K562 (cell line): Measurements from ENCODE around the gene CDC14B. TPM values are rescaled to one million over a fixed set of nuclear protein-coding genes. Genes with fewer than 3 reads are reported as not detected.

ENCODE experiments used
- ATAC-seq: fragments of 200-7000 bp; cut with Tn5 transposase; 3 replicates; pipeline ENCODE4 v1.9.1; 2020; ENCODE audit warnings: moderate library complexity
- BruUV-seq: library from RNA; stranded (reverse); fragments of 400-500 nt; replicated peaks from 2 replicates; lab custom pipeline; 2021; lab: Mats Ljungman, UMichigan
- CTCF ChIA-PET: fragments of 300-600 bp; formaldehyde crosslinking; extraction: SDS; loops from one replicate; lab custom pipeline; 2021; ENCODE audit warnings: low intra/inter-chr PET ratio; lab: Yijun Ruan, JAX
- POLR2A ChIA-PET: fragments of 300-600, 350-650 bp; sonication (Branson Sonifier 250); formaldehyde crosslinking; extraction: SDS; loops from one replicate; lab custom pipeline; 2021; ENCODE audit warnings: antibody characterized with exemption, inconsistent platforms; lab: Yijun Ruan, JAX
- DNase-seq, 4 experiments: peaks; one replicate each; pipeline versions ENCODE4 v3.0.0 to v3.0.0-alpha.2; 2011 to 2018; ENCODE audit warnings: low spot score in 3 of 4, mixed read lengths in 3 of 4; ENCODE audit errors: extremely low read depth in 1 of 4
- FAIRE-seq: peaks from 2 replicates; lab custom pipeline; 2011; peaks lifted over from hg19 to GRCh38; lab: Jason Lieb, UNC
- H2AFZ ChIP-seq: 2 replicates; pipeline ENCODE4 v1.6.0; 2011; ENCODE audit warnings: low read depth, low read length, control low read depth, inconsistent platforms
- H3K27ac ChIP-seq: fragments of 200-600 bp; 3 replicates; pipeline ENCODE4 v1.8.0; 2011; ENCODE audit warnings: low read depth, mild to moderate bottlenecking, control low read depth, inconsistent platforms, low read length, moderate library complexity, mixed read lengths; ENCODE audit errors: extremely low read depth
- H3K27me3 ChIP-seq, 2 experiments: fragments of 300-600 bp in 1 of 2; 2 replicates in 1 of 2; 3 replicates in 1 of 2; pipeline versions ENCODE4 v1.6.0 to v1.8.0; 2011; ENCODE audit warnings: inconsistent platforms in 2 of 2, low read length in 2 of 2, mild to moderate bottlenecking in 1 of 2, mixed read lengths in 1 of 2, moderate library complexity in 1 of 2; ENCODE audit not compliant: control insufficient read depth in 2 of 2, insufficient read depth in 2 of 2
- H3K36me3 ChIP-seq: fragments of 300-600 bp; 3 replicates; pipeline ENCODE4 v1.8.0; 2011; ENCODE audit warnings: mild to moderate bottlenecking, low read length, inconsistent platforms; ENCODE audit not compliant: control insufficient read depth, insufficient read depth
- H3K4me1 ChIP-seq, 2 experiments: fragments of 200-600 bp in 1 of 2; replicated peaks in 1 of 2; 2 replicates in 1 of 2; 3 replicates in 1 of 2; pipeline versions ENCODE4 v1.5.1 to v1.8.0; 2011; ENCODE audit warnings: inconsistent platforms in 2 of 2, low read length in 2 of 2, mild to moderate bottlenecking in 1 of 2, mixed read lengths in 1 of 2, moderate library complexity in 1 of 2; ENCODE audit not compliant: control insufficient read depth in 2 of 2, insufficient read depth in 2 of 2
- H3K4me2 ChIP-seq: 2 replicates; pipeline ENCODE4 v1.6.1; 2011; ENCODE audit warnings: low read length, control low read depth, inconsistent platforms, mixed read lengths; ENCODE audit not compliant: insufficient read depth
- H3K4me3 ChIP-seq: fragments of 200-600 bp; sonication (generic), shearing (Covaris generic); 2 replicates; pipeline ENCODE4 v1.5.1; 2016; ENCODE audit warnings: control low read depth, inconsistent platforms
- H3K79me2 ChIP-seq: fragments of 200-600 bp; 3 replicates; pipeline ENCODE4 v1.8.0; 2011; ENCODE audit warnings: low read length, inconsistent platforms; ENCODE audit not compliant: control insufficient read depth, insufficient read depth
- H3K9ac ChIP-seq, 2 experiments: 2 replicates each; pipeline versions ENCODE4 v1.6.0 to v1.6.1; 2011; ENCODE audit warnings: low read depth in 2 of 2, low read length in 2 of 2, control low read depth in 1 of 2, inconsistent platforms in 1 of 2, mild to moderate bottlenecking in 1 of 2, mixed read lengths in 1 of 2; ENCODE audit not compliant: insufficient read depth in 1 of 2
- H3K9me1 ChIP-seq: one replicate; pipeline ENCODE4 v1.6.0; 2011; ENCODE audit warnings: inconsistent platforms, mild to moderate bottlenecking, low read length, moderate library complexity; ENCODE audit not compliant: control insufficient read depth, insufficient read depth
- H3K9me3 ChIP-seq: replicated peaks from 2 replicates; pipeline ENCODE4 v1.5.1; 2011; ENCODE audit warnings: low read depth, low read length, inconsistent platforms; ENCODE audit not compliant: control insufficient read depth, insufficient read depth
- H4K20me1 ChIP-seq: replicated peaks from 2 replicates; pipeline ENCODE4 v1.6.1; 2011; ENCODE audit warnings: low read length, inconsistent platforms, mixed read lengths; ENCODE audit not compliant: control insufficient read depth, insufficient read depth
- AFF4 ChIP-seq: sonication (generic); formaldehyde crosslinking; IDR thresholded peaks from 2 replicates; pipeline ENCODE4 v1.8.0; 2023; ENCODE audit warnings: mild to moderate bottlenecking, missing genetic modification reagents
- ARNT ChIP-seq, 2 experiments: fragments of 450-650 bp; IDR thresholded peaks; 2 replicates each; pipeline ENCODE4 v1.6.1; 2016; ENCODE audit warnings: mild to moderate bottlenecking in 1 of 2
- FOXP1 ChIP-seq: sonication (generic); formaldehyde crosslinking; IDR thresholded peaks from 2 replicates; pipeline ENCODE4 v1.8.0; 2022; ENCODE audit warnings: mild to moderate bottlenecking, missing genetic modification reagents
- GTF3C2 ChIP-seq: IDR thresholded peaks from 3 replicates; pipeline ENCODE4 v1.6.1; 2011; ENCODE audit warnings: borderline replicate concordance, mild to moderate bottlenecking, moderate library complexity; ENCODE audit not compliant: insufficient read length; ENCODE audit errors: extremely low read depth
- NCOR1 ChIP-seq: fragments of 450-650 bp; IDR thresholded peaks from 2 replicates; pipeline ENCODE4 v1.6.1; 2016; ENCODE audit warnings: mild to moderate bottlenecking, moderate library complexity
- NEUROD1 ChIP-seq: fragments of 150-350 bp; IDR thresholded peaks from 2 replicates; pipeline ENCODE4 v1.6.1; 2014; ENCODE audit warnings: borderline replicate concordance, low read length, low read depth; ENCODE audit not compliant: partially characterized antibody
- SMC3 ChIP-seq: conservative IDR thresholded peaks from 2 replicates; pipeline ENCODE4 v1.6.1; 2011; ENCODE audit warnings: low read depth, low read length, improper control_type of control experiment; ENCODE audit not compliant: insufficient read depth
- STAT5A ChIP-seq: IDR thresholded peaks from 2 replicates; pipeline ENCODE4 v1.6.1; 2012; ENCODE audit warnings: low read length, inconsistent platforms, borderline replicate concordance
- SUPT5H ChIP-seq: fragments of 450-650 bp; IDR thresholded peaks from 2 replicates; pipeline ENCODE4 v1.6.1; 2016
- ZNF3 ChIP-seq: fragments of 250-450 bp; sonication (Bioruptor Pico); IDR thresholded peaks from 2 replicates; pipeline ENCODE4 v1.5.0; 2021; ENCODE audit warnings: mild to moderate bottlenecking, moderate library complexity
- ZNF57 ChIP-seq: fragments of 450-650 bp; formaldehyde crosslinking; IDR thresholded peaks from 2 replicates; pipeline ENCODE4 v1.4.0; 2020; ENCODE audit warnings: mild to moderate bottlenecking, moderate library complexity
- ZNF655 ChIP-seq: fragments of 250-450 bp; sonication (Bioruptor Pico); IDR thresholded peaks from 2 replicates; pipeline ENCODE4 v1.5.0; 2021
- WGBS: fragments of 100-300 bp; shearing (Covaris generic); methylation state at CpG from one replicate; pipeline ENCODE4 v1.1.6; 2016; ENCODE audit warnings: low coverage, mixed read lengths; ENCODE audit not compliant: insufficient coverage; ENCODE audit errors: missing lambda C conversion rate; 5-methylcytosine and 5-hydroxymethylcytosine counted together
- in situ Hi-C: fragments of 300-500 bp; cut with MboI; formaldehyde crosslinking; loops from 4 replicates; pipeline ENCODE4 v1.15.0; 2018; ENCODE audit warnings: inconsistent platforms, mixed read lengths
- intact Hi-C: fragments of 100-400 bp; cut with micrococcal nuclease; formaldehyde crosslinking; loops from 2 replicates; pipeline ENCODE4 v1.14.2; 2022
- polyA plus RNA-seq, 8 experiments: library from polyadenylated mRNA; depleted of rRNA in 4 of 8; stranded (reverse) in 5 of 8; unstranded in 3 of 8; fragments of >200 nt; fragmentation: Nextera tagmentation in 2 of 8; fragmentation: Illumina TruSeq in 1 of 8; extraction: Ambion mirVana in 2 of 8; extraction: Trizol in 1 of 8; gene quantifications; 2 replicates each; pipeline versions ENCODE4 v1.2.1 to v1.2.3, GENCODE V29; 2011 to 2014; ENCODE audit warnings: inconsistent platforms in 1 of 8, missing spikeins in 1 of 8
- total RNA-seq, 7 experiments: library from RNA; depleted of rRNA in 6 of 7; stranded (reverse); fragments of >200 nt in 6 of 7; fragmentation: Illumina TruSeq in 2 of 7; extraction: Trizol in 2 of 7; gene quantifications; 2 replicates each; pipeline versions ENCODE4 v1.2.1 to v1.2.3, GENCODE V29; 2011 to 2021; ENCODE audit warnings: low replicate concordance in 1 of 7

Gene CDC14B
- total and polyA plus RNA-seq, 9 of the 15 experiments (the other 6 are each of a cell fraction or from before 2014, with no cell fraction given): 1.4 to 6.0 (median 3.8) TPM

- DNase-seq (no peak), FAIRE-seq (no peak), ATAC-seq (no peak)
- POLR2A ChIA-PET: interaction anchor here (0.6 to 0.8 kb wide), 3 partner anchors 9 to 115 kb away, joined by 3 to 4 read pairs (median 3); no protein-coding TSS in a partner anchor
- H3K27ac ChIP-seq: no peak overlapping the region
- no peak overlapping the region for H2AFZ ChIP-seq
- no TSS peak for BruUV-seq
- H3K4me2 ChIP-seq: no peak overlapping the region
- peaks cover 0 to 10% of the 10 kb centered on the region in 2 experiments; a peak in 1 of 5 replicates for H3K4me1 ChIP-seq
- no peak overlapping the region for H3K4me3 ChIP-seq
- 39% methylated on average over 7 of the region's 7 CpGs for WGBS
- in situ Hi-C loops (no loop called here), intact Hi-C loops (no loop called here)
- no peaks in the 10 kb centered on the region for H3K9me1 ChIP-seq
- CTCF ChIA-PET: no interaction called here
- H3K9ac ChIP-seq: no peak overlapping the region
- H4K20me1 ChIP-seq: peaks cover 4% of the 10 kb centered on the region; the same call in 1 of the 2 replicates
- no peaks in the 10 kb centered on the region for H3K9me3 ChIP-seq
- TF ChIP-seq GTF3C2: no peak
- TF ChIP-seq NEUROD1: no peak
- no peak for TF ChIP-seq ZNF57 (CRISPR knock-in tag)
- TF ChIP-seq FOXP1: no peak
- no peak for TF ChIP-seq AFF4 (CRISPR knock-in tag)
- TF ChIP-seq STAT5A: no peak
- no peak for TF ChIP-seq ZNF655
- no peak for TF ChIP-seq SUPT5H
- no peak for TF ChIP-seq ARNT (IDR thresholded peaks at IDR 0.05)
- TF ChIP-seq NCOR1: no peak
- TF ChIP-seq ZNF3: no peak
- no peak for TF ChIP-seq SMC3
- no peaks in the 10 kb centered on the region for H3K36me3 ChIP-seq
- no peaks in the 10 kb centered on the region for H3K79me2 ChIP-seq
- peaks cover 6 to 56% of the 10 kb centered on the region in 2 experiments for H3K27me3 ChIP-seq
Observed at GRCh38 chr9:96499257-96499656, 120.4 kb downstream of the CDC14B start.
